ENCODE data around the gene PIM3.

Gene PIM3

DNA sequence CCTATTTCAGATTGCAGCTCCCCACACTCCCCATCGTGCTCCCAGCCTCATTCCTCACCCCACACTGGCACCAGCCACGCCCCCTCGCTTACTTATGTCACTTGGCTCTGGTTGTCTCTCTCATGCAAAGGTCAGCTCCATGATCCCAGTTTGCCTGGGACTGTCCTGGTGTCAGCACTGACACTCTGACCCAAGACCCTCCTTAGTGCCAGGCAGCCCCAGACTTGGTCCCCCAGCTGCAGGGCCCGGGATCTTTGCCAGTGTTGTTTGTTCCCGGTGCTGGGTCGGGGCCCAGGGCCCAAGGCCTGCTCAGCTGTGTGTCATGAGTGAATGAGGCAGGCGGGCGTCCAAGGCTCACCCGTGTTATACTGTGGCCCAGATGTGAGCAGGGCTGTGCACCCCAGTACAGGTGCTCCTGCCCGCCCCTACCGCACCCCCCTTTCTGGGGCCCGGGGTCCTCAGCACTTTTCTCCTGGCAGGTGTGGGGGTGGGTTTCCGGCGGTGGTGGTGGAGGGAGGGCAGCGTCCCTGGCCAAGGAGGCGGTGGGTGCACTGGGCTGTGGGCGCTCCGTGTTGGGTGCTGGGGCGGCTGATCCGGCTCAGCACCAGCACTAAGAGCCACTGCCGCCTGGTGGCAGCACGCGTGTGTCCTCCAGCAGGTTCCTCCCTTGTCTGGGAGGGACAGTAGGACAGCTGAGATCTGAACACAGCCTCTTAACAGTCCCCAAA lies 32.5 kb downstream of the PIM3 start:
- DNase-seq: peak; percentile 8 to 52

GRCh38 chr22:49993649-49994360 lies 33.2 kb downstream of the PIM3 start:
- DNase-seq: no peak

DNA sequence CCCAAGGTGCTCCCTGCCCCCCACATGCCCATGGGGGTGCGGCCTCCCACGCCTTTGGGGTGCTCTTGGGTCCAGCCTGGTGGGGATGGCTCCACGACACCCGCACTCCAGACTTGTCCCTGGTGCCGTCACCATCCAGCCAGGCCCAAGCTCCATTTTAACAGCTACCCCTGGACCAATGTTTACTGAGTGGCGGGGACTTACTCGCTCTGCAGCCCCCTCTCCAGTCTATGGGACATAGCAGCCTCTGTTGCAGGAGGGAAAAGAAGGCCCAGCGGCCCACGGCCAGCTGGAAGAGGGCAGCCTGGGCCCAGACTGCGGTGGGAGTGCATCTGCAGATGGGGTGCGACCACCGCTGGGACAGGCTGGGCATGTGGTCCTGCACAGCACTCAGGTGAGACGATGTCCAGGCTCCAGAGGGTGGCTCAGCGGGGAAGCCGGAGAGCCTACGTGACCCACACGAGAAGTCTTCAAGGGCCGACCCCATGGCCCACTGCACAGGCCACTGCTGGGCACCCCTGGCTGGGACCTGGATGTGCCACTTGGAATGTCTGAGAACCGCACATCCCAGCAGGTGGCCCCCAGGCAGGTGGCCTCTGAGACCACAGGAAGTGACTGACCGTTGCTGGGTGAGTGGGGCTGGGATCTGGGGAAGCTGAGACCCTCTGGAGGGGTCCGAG lies 33.9 kb downstream of the PIM3 start:
- no peak for DNase-seq

DNA sequence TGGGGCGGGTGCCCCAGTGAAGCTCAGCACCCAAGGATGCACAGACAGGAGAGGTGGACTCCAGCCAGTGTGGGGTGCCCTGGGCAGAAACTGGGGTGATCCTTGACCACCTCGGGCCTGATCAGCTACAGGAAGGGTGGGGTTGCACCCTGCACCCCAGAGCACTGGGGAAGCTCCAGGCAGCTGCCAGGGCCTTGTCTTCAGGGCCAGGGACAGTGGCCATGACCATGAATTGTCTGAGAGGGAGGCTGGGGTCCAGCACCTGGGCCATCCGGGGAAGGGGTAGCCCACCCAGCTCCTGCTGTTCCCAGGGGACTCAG lies 34.4 kb downstream of the PIM3 start:
- DNase-seq: no peak

- no peak for DNase-seq
These were observed 35.0 kb downstream of the PIM3 start for GRCh38 chr22:49995361-49996118.

DNA sequence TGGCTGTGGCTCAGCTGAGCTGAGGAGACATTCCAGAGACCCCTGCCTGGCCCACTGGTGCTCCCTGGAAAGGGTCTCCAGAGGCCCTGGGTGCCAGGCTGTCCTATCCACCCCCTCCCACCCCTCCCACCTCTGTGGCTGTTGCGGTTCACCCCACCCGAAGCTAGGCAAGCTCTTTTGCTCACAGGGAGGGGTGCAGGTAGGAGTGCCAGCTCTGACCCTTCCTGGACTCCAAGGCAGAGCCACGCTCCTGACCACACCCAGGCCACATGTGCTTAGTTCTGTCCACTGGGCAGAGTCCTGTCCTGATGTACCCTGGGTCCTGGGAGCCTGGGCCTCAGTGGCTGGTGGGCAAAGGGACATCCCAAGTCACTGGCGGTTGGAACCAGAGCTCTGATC lies 35.5 kb downstream of the PIM3 start:
- DNase-seq: no peak

DNA sequence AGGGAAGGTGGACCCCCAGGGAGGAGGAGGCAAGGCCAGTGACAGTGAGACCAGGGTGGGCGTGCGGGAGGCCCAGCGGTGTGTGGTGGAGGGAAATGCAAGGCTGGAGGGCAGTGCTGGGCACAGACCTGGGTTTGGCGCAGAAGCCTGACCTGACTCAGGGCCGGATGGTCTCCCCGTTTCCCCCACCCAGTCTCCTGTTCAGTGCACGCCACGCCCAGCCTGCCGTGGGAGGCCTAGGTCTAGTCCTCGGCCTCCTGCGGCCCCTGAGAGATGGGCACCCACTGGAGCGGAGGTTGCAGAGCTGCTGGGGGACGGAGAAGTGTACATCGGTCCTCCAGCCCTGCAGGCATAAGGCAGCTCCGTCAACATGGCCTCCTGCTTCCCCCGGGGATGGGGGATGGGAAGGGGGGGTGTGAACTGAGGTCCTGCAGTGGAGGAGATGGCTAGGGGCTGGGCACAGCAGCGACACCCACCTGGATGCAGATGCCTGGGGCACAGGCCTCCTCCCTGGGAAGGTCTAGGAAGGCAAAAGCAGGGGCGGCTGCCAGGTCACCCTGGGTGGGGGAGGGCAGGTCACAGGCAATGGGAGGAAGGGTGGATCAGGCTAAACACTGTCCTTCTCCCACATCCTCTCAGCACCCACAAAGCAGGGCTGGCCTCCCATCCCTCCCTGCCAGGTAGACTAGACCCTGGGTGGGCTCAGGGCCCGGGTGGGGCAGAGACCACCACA lies 36.1 kb downstream of the PIM3 start:
- no peak for DNase-seq

DNA sequence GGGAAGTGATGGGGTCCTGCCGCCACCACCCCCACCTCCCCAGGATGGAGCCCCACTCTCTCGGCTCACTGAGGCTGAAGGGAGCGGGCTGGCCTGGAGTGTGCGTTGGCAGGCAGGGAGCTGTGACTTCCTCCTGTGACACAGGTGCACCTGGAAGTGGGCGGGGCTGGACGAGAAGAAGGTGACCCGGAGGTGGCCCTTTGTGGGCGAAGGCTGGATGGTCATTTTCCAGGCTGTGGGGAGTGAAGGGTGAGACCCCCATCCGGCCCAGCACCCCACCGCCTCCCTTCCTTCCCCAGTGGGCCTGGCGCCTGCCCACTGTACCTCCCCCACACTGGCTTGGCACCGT lies 36.7 kb downstream of the PIM3 start:
- DNase-seq: no peak

DNA sequence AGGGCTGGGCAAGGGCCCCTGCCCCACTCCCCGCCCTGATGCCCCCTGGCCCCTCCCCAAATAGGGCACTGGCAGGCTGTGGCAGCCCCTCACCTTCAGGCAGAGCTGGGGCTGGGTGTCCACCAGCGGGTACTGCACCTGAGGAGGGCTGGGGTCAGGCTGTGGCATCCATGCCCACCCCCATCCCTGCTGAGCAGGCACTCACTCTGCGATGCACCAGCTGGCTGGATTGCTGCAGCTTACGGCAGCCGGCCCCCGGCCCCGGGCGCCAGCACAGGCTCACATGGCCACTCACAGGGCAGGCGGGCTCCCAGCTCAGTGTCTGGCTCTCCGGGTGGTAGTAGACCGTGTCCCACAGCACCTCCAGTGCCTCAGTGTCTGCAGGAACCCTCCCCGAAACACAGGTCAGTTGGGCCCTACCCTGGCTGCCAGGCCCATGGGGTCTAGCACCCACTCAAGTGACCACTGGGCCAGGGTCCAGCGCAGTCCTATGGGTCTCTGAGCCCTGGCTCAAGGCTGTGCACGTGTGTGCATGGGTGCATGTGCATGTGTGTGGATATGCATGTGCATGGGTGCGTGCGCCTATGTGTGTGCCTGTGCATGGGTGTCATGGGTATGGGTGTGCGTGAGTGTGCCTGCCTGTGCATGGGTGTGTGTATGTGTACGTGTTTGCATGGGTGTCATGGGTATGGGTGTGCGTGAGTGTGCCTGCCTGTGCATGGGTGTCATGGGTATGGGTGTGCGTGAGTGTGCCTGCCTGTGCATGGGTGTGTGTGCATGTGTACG lies 37.6 kb downstream of the PIM3 start:
- DNase-seq: no peak

GRCh38 chr22:49998718-49999062 lies 38.1 kb downstream of the PIM3 start:
- DNase-seq: no peak

- no peak for DNase-seq
These were observed 38.7 kb downstream of the PIM3 start for GRCh38 chr22:49999063-49999945.

GRCh38 chr22:49999946-50000586 lies 39.5 kb downstream of the PIM3 start:
- no peak for DNase-seq

GRCh38 chr22:50000587-50001387 lies 40.2 kb downstream of the PIM3 start:
- no peak for DNase-seq

DNA sequence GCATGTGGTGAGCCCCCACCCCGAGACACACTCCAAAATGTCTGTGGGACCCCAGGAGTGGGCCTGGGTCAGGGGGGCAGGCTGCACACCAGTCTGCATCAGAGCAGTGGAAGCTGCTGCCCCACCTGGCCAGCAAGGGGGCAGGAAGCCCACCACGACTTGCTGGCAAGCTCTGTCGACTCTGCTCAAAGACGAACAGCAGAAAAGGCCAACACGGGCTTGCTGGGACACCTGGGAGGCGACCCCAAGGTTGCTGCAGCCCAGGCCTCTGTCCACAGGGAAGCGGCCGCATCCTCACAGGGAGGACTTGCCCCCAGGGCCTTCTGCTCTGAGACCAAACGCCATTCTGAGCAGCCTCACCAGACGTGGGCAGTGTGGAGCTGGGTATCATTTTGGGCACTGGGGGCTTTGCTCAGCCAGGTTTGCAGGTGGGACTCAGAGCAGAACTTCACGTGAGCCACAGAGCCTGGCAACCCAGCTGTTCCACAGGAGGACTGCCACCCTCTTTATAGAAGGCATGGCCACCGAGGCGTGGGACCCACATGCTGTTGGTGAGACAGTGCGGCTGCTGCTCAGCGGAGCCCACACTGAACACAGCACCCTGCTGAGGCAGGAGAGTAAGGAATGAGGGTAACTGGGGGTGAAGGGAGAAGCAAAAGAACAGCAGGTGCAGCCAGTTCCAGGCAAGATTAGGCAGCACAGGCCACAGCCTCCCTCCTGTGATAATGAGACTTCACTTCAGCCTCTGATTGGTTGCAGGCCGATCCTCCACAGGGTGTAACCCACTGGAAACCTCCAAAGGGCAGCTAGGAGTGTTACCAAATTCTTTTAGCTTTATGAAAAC lies 41.0 kb downstream of the PIM3 start:
- no peak for DNase-seq

DNA sequence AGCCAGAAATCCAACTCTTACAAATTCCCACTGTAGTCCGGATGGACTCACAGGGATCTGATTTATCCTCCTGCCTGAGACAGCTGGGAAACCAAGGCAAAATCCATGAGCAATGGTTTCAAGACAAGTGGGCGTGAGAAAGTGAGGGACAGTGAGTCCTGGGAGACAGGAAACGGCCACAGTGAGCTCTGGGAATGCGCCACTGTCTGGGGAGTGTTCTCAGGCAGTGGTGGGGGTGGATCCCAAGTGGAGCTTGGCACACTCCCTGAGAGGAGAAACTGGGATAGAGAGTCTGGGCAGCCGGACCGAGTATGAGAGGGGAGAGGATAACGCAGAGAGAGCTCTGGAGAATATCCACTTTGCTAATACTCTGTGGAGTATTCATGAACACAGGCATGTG lies 42.2 kb downstream of the PIM3 start:
- no peak for DNase-seq

DNA sequence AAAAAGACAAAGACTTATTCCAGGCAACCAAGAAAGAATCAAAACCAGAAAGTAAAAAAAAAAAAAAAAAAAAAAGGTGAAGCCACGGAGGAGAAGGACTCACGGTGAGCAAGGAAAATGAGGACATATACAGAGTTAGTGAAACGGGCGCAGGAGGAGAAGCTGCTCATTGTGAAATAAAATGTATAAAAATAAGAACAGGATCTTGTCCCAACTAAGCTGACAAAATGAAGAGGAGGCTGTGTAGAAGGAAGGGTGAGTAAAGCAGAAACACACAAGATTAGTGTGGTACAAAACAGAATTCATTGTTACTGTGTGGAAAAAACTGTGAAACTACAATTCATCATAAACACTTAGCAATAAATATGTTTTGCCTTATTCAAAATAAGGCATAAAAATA lies 44.3 kb downstream of the PIM3 start:
- no peak for DNase-seq

DNA sequence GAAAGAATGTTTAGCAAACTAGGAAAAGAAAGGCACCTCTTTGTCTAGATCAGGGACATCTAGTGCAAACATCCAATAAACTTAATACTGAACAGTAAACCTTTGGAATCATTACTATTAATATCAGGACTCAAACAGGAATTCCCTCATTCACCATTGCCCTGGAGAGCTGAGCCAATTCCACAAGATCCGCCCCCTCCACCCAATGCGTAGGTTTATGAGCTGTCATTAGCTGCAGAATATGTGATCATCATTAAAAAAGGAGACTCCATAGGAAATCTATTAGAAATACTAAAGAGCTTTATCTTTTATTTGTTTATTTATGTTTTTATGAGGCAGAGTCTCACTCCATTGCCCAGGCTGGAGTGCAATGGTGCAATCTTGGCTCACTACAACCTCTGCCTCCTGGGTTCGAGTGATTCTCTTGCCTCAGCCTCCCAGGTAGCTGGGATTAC lies 46.5 kb downstream of the PIM3 start:
- DNase-seq: no peak

DNA sequence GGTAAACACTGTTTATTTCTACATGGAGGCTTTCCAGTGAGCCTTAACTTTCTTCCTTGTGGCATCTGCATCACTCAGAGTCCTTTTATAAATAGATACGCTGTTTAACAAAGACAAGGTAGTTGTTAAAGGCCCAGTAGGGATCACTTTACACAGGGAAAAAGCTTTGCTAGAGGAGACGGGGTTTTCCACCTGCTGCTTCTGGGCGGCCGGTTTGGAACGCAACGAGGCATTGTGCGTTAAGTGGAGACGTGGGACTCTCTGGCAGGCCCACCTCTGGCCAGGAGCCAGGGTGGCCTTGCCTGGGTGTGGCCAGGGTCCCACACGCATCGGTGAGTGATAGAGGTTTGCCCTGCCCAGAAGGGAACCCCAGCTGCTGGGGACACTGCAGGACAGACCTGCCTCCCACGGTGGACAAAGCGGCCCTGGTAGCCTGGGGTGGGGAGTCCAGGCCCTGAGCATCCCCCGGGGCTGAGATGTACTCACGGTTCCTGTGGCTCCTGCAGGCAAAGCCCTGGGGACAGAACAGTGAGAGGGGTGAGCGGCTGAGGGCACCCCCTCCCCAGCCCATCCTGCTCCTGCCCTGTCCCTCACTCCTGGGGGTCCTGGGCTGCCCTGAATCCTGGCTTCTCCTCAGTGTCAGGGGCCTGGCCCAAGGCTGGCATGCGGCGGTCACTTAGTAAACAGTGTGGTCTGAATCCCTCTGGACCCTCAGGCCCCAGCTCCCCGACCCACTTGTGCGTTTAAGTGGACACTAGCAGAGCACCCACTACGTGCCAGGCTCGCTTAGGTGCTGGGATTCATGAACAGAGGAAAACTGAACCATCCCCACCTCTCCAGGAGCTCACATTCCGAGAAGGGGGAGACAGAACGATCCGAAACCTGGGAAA lies 47.8 kb downstream of the PIM3 start:
- no peak for DNase-seq

Data from AML-193 (cell line).